ENCODE measurements around the gene FAM47A.

The FAM47A gene

DNA sequence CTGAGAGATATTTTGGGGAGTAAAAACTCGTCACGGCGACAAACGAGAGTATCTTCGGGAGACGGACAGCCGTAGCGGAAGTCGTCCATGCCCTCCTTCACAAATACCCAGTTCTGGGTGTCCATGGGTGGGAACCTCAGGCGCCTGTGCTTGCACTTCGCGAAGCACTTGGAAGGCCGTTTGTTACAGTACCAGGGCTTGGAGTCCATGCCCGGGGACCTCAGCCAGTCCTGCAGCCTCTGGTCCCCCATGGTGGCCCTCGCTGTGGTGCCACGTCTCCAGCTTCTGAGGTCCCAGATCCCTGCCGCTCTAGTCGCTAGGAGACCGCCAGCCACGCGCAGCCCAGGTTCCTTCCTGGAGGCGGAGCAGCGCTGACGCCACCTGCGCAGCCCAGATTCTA, at the start of gene FAM47A:
FAM47A (minus strand) TSS at position 287 of the 400 bp plus-strand sequence; CDS start at position 251, 36 bp downstream.
- no peak for DNase-seq

DNA sequence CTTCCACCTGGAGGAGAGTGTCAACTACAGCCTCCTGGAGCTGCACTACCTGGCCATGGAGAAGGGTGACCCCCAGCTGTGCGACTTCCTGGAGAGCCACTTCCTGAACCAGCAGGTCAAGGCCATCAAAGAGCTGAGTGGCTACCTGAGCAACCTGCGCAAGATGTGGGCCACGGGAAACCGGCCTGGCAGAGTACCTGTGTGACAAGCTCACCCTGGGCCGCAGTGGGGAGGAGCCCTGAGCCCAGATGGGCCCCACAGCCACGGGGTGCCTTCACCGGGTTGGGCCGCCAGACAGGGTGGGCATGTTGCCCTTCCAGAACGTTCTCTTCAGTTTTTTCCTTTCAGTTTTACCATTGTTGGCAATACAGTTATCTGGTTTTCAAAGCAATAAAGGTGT, 15.2 kb upstream of the FAM47A start:
- DNase-seq: no peak

DNA sequence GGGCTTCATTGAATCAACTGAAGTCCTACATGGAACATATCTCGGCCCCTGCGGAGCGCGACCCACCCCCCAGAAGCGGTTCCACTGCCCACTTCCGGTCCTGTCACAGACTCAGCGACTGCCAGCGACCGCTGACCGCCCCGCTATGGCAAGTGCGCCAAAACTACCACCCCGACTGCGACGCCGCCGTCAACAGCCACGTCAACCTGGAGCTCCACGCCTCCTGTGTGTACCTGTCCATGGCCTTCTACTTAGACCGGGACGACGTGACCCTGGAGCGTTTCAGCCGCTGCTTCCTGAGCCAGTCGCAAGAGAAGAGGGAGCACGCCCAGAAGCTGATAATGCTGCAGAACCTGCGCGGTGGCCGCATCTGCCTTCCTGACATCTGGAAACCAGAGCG, 14.8 kb upstream of the FAM47A start:
- no peak for DNase-seq

DNA sequence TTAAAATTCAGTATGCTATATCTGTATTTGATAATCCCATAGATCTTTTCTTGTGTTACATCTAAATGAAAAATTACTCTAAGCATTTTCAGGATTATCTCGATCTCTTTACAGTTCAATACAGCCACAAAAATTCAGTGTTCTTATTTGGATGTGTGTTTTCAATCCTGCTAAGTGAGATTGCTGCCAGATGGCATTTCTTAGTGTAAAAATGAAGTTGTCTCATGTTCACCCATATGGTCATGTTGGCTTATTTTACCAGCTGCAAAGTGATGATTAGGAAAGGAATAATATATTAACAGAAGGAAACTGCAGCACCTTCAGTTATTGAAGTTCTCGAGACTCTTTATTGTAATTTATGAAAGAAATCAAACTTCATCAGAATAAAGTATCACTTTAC, 12.1 kb upstream of the FAM47A start:
- no peak for DNase-seq

DNA sequence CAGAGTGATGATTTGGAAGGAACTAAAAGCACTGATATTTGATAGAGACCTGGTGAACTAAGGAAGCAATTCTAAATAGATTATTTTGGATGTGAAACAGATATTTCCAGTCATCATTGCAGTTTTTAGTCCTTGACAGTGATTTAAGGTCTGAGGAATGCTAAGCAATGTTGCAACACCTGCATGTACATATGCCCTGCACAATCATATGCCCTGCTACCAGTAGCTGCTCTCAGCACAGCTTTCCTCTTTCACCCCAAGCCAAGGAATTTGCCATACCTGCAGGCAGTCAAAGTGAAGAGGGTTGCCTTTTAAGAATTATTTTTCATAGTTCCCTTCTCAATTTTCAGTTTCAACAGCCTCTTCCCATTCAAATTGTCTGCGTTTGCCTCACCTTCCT, 8.7 kb upstream of the FAM47A start:
- DNase-seq: no peak

DNA sequence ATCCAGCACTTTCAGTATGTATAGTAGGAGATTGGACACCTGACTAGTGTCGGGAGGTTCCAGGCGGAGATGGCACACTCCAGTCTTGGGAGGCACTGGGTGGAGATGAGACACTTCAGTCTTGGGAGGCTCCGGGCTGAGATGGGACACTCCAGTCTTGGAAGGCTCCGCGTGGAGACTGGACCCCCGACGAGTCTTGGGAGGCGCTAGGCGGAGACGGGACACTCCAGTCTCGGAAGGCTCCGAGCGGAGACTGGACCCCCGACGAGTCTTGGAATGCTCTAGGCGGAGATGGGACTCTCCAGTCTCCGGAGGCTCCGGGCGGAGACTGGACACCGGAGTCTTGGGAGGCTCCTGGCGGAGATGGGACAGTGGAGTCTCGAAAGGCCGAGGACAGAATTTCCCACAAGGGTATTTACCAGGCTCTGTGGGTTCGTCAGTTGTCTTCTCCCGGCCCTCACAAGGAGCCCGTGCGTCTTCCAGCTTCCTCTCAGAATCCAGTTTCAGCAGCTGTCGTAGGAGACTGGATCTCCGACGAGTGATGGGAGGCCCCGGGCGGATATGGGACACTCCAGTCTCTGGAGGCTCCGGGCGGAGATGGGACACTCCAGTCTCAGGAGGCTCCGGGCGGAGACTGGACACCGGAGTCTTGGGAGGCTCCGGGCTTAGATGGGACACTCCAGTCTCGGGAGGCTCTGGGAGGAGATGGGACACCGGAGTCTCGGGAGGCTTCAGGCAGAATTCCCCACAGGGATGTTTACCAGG, 952 bp downstream of the FAM47A start:
- no peak for DNase-seq

DNA sequence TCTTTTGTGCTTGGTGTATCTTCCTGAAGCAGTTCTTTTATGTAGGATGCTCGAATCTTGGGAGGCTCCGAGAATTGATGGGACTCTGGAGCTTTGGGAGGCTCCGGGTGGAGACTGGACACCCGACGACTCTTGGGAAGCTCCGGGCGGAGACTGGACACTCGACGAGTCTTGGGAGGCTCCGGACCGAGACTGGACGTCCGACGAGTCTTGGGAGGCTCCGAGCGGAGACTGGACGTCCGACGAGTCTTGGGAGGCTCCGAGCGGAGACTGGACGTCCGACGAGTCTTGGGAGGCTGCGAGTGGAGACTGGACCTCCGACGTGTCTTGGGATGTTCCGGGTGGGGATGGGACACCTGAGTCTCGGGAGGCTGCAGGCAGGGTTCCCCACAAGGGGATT, 1.6 kb downstream of the FAM47A start:
- DNase-seq: no peak

DNA sequence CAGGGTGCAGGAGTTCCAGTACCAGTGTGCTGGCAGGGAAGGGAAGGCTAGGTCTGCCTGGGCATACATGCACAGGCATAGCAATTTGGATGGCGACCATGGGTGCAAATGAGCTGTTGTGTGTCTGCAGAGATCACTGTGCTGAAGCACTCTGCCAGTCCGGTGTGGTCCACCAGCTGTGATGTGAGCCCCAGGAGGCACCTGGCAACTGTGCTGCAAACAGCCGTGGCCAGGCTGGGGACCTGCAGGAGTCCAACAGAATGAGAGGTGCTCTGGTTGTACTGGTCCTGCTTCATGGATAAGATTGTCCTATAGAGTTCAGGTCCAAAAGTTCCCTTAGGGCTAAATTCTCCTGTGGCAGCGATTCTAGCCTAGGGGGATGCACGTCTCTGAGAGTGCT, 6.1 kb downstream of the FAM47A start:
- DNase-seq: no peak

DNA sequence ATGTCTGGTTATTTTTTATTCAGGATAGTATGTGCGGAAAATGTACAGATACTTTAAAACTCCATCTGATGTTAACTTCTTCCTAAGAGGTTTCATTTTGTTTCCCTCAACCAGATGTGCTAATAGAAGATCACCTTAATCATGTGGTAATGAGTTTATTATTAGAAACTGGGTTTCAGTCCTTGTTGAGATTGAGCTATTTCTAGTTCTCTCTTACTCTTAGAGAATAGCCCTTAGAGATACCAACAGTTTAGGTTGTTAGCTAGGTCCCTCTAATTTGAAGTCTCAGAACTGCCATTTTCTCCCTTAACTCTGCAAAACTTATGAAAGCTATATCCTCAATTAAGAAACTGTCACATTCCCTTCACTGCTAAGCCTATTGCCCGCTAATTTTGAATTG, 13.0 kb downstream of the FAM47A start:
- no peak for DNase-seq

DNA sequence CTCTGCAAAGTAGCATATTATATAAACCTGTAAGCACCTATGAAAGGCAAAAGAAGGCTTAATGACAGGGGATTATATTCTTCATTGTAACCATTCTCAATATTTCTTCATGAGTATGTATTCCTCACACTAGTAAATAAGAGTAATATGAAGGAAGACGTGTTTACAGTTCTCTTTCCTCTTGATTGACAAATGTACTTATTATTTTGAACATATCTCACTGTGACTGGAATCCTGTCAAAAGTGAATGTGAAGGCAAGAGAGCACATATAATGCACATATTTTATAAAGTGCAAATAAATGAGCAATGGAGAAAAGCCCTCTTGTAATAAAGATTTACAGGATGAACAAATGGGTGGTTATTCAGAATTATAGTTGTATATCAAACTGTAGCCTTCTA, 19.7 kb downstream of the FAM47A start:
- DNase-seq: no peak

All from NCI-H2081 (cell line).